HuH-7.5 (cell line): ENCODE results near the gene UEVLD.
A peak's percentile ranks its signal among the peaks of the same experiment; 100 is the strongest.

Experiments
- DNase-seq: peaks from one replicate; pipeline ENCODE4 v3.0.0; 2011; ENCODE audit warnings: low spot score

The UEVLD gene

GRCh38 chr11:18581825-18582224 is 6.7 kb downstream of the UEVLD start:
- DNase-seq = no peak

GRCh38 chr11:18580113-18580766 is 8.3 kb downstream of the UEVLD start:
- no peak for DNase-seq

- no peak for DNase-seq
Observed at GRCh38 chr11:18578975-18579598, 9.4 kb downstream of the UEVLD start.

GRCh38 chr11:18575361-18575760 is 13.2 kb downstream of the UEVLD start:
- DNase-seq = no peak

DNA sequence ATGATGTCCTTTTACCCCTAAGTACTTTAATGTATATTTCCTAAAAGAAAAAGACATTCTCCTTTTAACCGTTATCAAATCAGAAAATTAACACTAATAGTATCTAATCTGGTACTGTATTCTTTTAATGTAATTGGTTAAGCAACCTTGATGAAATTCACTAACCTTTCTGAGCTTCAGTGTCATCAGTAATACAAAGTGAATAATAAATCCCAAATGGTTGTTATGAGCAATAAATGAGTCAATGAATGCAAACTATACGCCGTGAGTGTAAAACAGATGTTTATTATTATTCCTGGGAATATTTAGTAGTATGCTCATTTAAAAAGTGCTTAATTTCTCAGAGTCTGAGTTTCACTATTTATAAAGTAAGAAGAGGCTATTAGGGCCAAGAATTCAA is 21.5 kb downstream of the UEVLD start:
- DNase-seq = no peak

- DNase-seq = no peak
Observed at GRCh38 chr11:18566406-18566805, 22.1 kb downstream of the UEVLD start.

DNA sequence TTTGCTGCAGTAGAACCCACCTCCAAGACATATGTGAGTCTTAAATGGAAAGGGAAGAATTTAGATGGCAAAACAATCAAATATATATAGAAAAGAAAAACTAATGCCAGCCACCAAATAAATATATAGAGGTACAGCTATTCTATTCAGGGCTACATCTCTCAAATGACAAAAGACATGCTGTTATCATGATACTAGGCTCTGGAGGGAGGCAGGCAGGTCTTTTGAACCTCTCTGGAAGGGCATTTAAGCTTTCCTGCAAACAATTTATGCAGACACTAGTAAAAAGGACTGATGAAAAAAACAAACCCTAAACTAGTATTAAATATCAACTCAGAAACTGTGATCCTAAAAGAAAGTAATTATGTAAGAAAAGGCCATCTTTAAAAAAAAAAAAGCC is 24.4 kb downstream of the UEVLD start:
- no peak for DNase-seq

- no peak for DNase-seq
Observed at GRCh38 chr11:18563090-18563730, 25.3 kb downstream of the UEVLD start.

DNA sequence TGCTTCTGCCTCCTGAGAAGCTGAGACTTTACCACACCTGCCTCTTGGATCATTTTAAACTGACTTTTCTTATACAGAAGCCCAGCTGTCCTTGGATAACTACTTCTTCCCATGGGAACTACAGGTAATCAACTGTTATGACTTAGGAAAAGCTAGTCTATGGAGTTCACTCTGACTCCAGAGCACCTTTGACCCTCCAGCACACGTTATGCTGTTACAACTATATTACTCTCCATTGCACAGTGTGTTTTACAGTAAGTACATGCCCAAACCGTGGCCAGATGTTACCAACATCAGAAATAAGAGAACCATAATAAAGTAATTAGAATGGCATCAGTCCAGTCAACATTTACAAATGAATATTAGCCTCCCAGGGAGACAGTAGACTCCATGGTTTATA is 40.5 kb downstream of the UEVLD start:
- DNase-seq = no peak

DNA sequence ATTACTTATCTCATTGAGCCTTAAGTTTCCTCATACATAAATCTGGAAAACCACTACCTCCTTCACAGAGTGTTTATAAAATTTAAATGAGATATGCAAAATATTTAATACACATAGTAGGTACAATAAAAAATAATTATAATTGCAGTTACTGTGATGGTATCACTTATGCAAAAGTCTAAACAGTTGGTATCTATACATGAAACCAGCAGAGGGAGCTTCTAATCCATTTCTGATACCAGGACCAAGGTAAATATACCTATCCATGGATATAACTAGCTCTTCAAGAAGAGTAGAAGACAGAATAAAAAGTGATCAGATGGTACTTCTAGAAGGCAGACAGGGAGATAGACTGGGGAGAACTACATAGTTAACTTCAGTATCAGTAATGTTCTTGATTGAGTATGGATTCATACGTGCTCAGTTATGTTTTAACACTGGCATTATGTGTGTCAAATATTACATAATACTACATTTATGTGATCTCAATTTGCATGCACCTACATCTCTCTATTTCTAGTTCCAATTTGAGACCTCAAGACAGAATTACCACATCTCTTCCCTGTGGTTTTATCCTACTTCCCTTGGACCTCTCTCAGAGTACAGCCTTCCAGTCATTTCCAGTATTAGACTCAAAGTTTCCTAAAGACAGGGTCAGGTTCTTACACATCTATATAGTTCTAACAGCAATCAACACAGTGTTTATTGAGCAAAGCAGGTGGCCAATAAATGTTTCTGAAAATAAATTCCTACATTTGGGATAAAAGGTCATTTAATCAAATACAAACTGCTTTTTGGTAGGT is 48.1 kb downstream of the UEVLD start:
- no peak for DNase-seq

- no peak for DNase-seq
Observed at GRCh38 chr11:18536209-18536608, 52.3 kb downstream of the UEVLD start.

- no peak for DNase-seq
Observed at GRCh38 chr11:18534245-18534644, 54.3 kb downstream of the UEVLD start.

DNA sequence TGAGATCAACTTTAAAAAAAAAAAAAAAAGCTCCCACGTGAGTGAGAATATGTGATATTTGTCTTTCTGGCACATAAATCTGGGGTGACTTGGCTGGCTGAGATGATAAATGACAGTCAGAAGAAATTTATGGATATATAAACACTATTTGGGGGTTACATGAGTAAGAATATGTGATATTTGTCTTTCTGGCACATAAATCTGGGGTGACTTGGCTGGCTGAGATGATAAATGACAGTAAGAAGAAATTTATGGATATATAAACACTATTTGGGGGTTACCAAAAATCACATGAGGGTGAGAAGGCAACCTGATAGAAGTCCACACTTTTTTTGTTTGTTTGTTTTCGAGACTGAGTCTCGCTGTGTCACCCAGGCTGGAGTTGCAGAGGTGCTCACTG is 55.2 kb downstream of the UEVLD start:
- DNase-seq = no peak

- no peak for DNase-seq
Observed at GRCh38 chr11:18527512-18527911, 61.0 kb downstream of the UEVLD start.

DNA sequence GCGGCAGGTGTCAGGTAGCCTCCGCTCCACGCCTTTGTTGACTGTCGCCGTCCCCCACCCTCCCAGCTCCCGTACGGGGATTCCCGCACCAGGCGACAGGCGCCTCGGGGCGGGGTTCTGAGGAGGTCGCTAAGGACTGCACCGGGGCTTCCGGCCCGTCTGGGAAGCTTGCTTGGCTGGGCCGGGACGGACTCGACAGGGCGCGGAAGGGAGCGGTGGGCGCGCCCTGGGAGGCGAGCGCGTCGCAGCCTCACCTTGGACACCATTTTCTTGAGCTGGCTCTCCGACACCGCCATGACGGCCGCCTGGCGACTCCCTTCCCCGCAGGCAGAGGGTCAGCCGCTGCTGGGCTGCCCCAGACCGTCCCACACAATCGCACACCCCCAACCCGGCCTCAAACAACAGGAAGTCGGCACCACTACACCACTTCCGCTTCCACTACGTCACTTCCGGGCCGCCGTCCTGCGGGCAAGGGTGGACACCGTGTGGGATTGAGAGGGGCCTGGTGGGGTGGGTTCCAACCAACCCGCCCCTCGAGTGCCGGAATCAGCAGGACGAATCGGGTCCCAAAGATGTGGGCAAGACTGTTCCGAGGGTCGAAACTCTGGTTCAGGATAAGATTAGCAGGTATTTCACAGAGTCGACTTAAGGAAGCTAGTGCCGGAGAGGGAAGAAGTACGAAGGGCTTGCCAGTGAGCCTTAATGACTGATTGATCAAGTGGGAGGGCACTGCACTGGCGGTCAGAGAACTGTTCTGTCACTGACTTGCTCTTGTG is 61.8 kb downstream of the UEVLD start, which contains the start of gene TSG101:
TSS of gene TSG101 (minus strand) at position 422 of the 776 bp plus-strand sequence. CDS start at position 296, 126 bp downstream.
- DNase-seq = peak; percentile 78

DNA sequence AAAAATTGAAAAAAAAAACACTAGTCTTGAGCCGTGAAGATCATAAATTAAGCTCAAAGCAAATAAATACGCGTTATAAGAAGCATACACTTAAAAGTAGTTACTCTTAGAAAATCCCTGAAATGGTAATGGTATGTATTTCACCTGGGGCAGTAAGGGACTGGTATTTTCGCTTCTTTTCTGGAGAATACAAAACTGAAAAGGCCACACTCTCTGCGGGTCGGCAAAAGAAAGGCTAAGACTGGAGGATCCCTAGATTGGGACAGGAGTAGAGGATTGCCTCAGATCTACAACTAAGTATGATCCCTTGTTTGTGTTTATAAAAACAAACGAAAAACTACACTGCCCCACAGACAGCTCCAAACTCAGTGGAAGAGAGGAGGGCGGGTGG is 62.4 kb downstream of the UEVLD start:
- no peak for DNase-seq

- DNase-seq = no peak
Observed at GRCh38 chr11:18524248-18524647, 64.3 kb downstream of the UEVLD start.

DNA sequence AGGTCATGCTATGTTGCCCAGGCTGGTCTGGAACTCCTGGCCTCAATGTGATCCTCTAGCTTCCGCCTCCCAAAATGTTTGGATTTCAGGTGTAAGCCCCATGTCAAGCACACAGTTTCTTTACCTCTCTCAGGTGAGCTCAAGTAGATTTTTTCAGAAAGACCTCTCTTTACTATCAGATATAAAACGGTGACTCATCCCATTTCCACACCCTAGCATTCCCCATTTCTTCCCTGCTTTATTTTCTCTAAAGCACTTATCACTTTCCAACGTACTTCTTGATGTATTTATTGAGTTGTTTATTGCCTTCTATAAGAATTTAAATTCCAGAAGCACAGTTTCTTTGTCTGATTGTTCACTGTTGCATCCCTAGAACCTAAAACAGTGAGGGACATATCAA is 65.5 kb downstream of the UEVLD start:
- DNase-seq = no peak

- no peak for DNase-seq
Observed at GRCh38 chr11:18522388-18522787, 66.1 kb downstream of the UEVLD start.

- no peak for DNase-seq
Observed at GRCh38 chr11:18521122-18521521, 67.4 kb downstream of the UEVLD start.

GRCh38 chr11:18502352-18502751 is 86.2 kb downstream of the UEVLD start:
- DNase-seq = no peak

GRCh38 chr11:18501629-18502028 is 86.9 kb downstream of the UEVLD start:
- no peak for DNase-seq
